NCI-H2171 (cell line): ENCODE results near the gene EVPL.
"Not testable (repeated sequence)": the region's sequence is repeated elsewhere in the genome, so short reads cannot be mapped to it uniquely, and the experiment has no call there.

Experiments
- DNase-seq: peaks from one replicate; lab custom pipeline; 2025; lab: John Stamatoyannopoulos, UW

The EVPL gene

GRCh38 chr17:75996665-75997590 lies 30.2 kb downstream of the EVPL start:
- no peak for DNase-seq

DNA sequence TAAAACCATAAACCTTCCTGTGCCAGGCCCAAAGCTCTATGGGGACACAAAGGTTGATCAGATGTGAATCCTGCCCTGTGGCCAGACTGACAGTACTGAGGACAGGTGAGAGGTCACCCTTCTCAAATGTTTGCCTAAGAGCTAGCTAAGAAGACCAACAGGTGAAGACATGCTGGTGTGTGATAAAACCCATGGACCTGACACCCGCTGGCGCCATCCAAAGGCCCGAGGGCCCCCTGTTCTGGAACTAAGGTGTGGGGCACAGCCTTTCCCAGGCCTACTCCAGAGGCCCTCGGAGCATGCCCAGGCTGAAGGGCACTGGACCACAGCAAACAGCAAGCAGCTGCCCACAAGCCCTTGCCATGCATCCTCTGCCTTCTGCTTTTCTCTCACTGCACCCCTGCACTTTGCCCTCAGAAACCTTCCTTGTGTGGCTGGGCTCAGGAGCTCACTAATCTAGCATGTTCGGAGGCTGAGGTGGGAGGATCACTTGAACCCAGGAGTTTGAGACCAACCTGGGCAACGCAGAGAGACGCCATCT lies 31.7 kb downstream of the EVPL start:
- no peak for DNase-seq

DNA sequence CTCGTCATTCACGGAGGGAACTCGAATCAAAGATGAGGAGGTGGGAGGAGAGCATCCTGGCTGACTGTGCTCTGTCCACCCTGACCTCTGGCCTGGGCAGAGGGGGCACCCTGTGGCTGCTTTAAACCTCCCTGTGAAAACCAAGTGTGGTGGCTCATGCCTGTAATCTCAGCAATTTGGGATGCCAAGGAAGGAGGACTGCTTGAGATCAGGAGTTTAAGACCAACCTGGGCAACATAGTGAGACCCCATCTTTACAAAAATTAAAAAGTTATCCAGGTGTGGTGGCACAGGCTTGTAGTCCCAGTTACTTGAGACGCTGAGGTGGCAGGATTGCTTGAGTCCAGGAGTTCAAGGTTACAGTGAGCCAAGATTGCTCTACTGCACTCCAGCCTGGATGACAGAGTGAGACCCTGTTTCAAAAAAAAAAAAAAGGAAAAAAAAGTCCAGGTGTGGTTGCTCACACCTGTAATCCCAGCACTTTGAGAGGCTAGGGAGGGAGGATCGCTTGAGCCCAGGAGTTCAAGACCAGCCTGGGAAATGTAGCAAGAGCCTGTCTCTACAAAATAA lies 32.2 kb downstream of the EVPL start:
- DNase-seq: no peak

DNA sequence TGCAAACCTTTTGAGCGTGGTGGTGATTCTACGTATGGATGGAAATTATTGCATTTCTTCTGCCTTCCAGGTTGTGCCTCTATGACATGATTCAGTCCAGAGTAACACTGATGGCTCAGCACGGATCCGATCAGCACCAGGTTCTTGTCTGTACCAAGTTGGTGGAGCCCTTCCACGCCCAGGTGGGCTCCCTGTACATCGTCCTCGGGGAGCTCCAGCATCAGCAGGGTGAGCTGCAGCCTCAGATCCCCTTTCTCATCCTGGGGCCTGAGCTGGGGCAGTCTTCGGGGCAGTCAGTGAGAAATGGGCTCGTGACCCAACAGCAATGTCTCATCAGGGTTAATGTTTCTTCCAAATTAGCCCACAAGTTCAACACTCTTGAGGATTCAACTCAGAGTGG lies 35.7 kb downstream of the EVPL start:
- no peak for DNase-seq

DNA sequence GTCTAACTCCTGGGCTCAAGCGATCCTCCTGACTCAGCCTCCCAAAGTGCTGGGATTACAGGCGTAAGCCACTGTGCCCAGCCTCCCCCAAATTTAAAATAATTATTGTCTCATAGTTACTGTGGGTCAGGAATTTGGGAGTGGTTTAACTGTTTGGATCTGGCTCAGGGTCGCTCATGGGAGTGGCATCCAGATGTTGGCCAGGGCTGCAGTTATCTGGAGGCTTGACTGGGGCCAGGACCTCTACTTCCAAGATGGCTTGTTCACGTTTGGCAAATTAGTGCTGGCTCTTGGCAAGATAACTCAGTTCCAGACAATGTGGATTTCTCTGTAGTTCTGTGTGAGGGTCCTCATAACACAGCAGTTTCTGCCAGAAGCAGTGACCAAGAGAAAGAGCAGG lies 40.1 kb downstream of the EVPL start:
- DNase-seq: no peak

GRCh38 chr17:75985986-75986385 lies 41.1 kb downstream of the EVPL start:
- DNase-seq: no peak

GRCh38 chr17:75983501-75984181 lies 43.5 kb downstream of the EVPL start:
- no peak for DNase-seq

- no peak for DNase-seq
Observed at GRCh38 chr17:75981019-75981615, 46.0 kb downstream of the EVPL start.

DNA sequence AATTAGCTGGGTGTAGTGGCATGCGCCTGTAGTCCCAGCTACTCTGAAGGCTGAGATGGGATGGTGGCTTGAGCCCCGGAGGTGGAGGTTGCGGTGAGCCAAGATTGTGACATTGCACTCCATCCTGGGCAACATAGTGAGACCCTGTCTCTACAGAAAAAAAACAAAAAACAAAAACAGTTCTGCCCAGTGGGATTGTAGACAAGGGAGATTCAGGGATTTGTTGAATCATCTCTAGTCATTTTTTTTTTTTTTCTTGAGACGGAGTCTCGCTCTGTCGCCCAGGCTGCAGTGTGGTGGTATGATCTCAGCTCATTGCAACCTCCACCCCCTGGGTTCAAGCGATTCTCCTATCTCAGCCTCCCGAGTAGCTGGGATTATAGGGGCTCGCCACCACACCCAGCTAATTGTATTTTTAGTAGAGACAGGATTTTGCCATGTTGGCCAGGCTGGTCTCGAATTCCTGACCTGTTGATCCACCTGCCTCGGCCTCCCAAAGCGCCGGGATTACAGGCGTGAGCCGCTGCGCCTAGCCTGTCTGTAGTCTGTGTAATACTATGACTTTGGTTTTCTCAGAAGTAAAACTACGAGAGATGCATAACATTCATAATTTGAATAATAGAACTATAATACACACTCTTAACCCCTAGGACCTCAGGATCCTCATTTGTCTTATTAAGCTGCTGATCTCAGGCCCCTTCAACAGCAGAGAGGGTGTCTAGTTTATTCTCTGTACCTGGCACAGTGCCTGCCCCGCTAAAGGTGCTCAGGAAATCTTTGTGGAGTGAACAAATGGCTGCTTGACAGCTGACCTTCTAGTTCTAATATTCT lies 46.7 kb downstream of the EVPL start:
- DNase-seq: no peak

DNA sequence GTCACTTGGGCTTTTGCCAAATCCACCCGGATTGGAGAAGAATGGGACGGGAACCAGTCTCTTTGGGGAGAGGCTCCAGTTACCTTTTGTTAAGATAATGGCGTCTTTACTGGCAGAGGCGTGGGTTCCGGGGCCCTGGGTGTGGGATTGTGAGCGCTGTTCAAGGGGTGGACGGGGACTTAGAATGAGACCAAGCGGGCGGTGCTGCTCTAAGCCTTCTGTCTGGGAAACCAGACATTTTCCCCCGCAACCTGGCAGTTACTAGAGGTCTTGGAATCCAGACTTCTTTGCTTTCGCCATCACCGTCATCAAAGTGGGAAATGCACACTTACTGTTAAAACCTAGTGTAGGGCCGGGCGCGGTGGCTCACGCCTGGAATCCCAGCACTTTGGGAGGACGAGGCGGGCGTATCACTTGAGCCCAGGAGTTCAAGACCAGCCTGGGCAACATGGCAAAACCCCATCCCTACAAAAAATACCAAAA lies 47.4 kb downstream of the EVPL start:
- no peak for DNase-seq

DNA sequence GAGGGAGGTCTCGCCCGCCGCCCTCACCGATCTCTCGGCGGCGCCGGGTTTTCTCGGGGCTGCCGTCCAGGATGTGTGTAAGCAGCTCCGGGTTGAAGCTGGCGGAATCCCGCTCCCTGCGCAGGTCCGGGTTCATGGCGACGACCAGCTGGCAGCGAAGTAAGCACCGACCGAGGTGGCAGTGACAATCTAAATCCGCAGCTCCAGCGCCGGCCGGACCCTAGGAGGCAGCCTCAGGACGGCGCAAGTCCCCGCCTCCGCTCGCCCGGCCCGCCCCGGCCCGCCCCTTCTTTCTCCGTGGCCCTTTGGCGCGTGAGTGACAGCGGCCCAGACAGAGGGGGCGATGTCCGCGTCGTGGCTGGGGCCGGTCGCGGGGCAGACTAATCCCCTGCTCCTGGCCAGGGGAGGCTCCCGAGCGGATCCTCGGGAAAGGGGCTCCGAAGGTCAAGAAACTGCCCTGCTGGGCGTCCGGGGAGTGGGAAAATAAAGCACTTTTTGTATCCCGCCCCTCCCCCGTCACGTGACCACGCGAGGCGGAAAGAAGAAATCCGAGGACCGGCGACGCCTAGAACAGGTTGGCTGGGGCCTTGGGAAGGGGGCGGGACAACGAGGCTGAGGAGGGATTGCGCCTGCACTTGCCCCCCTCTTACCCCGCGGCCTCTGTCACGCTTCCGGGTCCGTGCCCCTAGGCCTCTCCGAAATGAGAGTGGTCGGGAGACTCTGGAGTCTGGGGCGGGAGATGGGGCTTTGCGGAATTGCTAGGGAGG lies 48.0 kb downstream of the EVPL start, which contains the start of the genes ACOX1 and TEN1:
Gene ACOX1 (minus strand): TSS at position 229 of the 767 bp plus-strand sequence. CDS start 93 bp downstream, at position 136.
Gene TEN1 (plus strand): TSS at position 303 of the 767 bp plus-strand sequence. CDS start 6,953 bp downstream, outside the sequence.
- DNase-seq: peak; percentile 96

- DNase-seq: no peak
Observed at GRCh38 chr17:75976175-75976848, 50.8 kb downstream of the EVPL start.

DNA sequence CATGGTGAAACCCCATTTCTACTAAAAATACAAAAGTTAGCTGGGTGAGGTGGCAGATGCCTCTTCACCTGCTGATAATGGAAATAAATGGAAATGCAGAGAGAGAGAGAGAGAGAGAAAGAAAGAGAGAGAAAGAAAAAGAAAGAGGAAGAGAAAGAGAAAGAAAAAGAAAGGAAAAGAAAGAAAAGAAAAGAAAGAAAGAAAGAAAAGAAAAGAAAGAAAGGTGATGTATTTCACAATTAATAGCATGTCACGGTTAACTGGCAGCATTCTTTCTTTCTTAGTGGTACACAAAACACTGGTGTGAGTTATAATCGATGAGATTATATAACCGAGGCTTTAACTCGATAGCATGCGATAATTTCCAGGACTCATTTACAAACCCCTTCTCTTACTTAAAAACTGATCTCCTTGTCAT lies 51.3 kb downstream of the EVPL start:
- DNase-seq: no peak

GRCh38 chr17:75975187-75975586 lies 51.9 kb downstream of the EVPL start:
- not testable (repeated sequence) for DNase-seq

GRCh38 chr17:75970626-75971025 lies 56.5 kb downstream of the EVPL start:
- DNase-seq: no peak

DNA sequence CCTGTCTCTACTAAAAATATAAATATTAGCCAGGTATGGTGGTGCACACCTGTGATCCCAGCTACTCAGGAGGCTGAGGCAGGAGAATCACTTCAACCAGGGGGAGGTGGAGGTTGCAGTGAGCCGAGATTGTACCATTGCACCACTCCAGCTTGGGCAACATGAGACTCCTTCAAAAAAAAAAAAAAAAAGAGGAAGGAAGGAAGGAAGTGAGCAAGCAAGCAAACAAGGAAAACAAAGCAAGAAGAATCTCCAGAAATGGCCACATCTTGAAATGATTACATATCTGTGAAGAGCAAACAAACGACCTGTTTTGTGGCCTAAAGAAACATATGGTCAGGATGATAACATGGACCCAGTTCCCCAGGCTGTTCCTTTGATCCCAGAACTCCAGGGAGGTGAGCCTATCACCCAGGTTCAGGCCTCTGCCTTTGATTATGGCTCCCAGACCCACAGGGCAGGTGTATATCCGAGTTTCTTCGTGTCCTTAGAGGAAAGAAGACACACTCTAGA lies 57.0 kb downstream of the EVPL start:
- no peak for DNase-seq

DNA sequence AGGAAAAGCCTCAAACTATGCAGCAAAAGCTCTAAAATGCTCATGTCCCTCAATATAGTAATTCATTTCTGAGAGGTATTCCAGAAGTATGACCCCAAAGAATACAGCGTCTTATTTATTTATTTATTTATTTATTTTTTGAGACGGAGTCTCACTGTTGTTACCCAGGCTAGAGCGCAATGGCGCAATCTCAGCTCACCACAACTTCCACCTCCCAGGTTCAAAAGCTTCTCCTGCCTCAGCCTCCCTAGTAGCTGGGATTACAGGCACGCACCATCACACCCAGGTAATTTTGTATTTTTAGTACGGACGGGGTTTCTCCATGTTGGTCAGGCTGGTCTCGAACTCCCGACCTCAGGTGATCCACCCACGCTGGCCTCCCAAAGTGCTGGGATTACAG lies 58.1 kb downstream of the EVPL start:
- not testable (repeated sequence) for DNase-seq

DNA sequence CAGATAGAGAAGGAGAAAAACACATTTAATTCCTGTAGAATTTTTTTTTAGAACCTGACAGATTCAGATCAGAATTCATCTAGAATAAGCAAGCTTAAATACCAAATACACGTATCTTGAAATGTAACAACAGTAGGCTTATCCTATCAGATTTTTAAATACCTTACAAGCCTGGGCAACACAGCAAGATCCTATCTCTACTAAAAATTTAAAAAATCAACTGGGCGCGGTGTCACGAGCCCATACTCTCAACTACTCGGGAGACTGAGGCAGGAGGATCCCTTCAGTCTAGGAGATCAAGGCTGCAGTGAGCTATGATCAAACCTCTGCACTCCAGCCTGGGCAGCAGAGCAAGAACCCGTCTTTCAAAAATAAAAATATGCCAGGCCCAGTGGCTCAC lies 61.6 kb downstream of the EVPL start:
- DNase-seq: no peak

DNA sequence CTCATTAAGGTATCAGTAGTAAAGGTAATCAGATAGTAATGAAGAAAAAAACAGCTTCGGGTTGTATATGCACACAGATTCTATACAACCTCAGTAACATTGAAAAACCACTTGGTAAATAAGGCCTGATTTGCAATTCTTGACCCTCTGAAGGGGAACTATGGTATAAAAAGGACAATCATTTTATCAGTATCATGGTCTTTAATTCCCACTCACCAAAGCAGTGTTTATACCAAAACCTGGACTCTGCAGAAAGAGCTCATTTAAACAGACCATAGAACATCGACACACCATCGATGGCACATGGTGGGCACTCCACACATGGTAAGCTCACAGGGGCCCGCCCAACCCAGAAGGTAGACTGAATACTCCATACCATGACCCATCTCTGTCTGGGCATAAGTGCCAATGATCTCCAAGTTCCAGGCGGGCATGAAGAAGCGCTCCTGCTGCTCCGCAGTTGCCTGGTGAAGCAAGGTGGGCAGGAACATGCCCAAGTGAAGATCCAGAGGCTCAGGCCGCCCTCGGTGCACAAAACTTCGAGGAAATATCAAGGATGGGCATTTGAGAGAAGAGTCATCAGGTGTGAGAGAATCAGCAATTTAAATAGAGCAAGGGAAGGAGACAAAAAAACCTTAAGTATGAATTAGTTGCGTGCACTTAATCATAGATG lies 67.1 kb downstream of the EVPL start:
- no peak for DNase-seq
